HG02571 (cell line): ENCODE measurements around the gene B4GAT1.

Source experiments
- ATAC-seq: cut with Tn5 transposase; IDR thresholded peaks from one replicate; pipeline ENCODE4 v1.9.1; 2021; ENCODE audit warnings: mild to moderate bottlenecking, moderate library complexity; ENCODE audit not compliant: unreplicated experiment

B4GAT1 gene

GRCh38 chr11:66338276-66339161, 8.9 kb downstream of the B4GAT1 start:
- no peak for ATAC-seq

GRCh38 chr11:66337103-66337899, 10.1 kb downstream of the B4GAT1 start:
- ATAC-seq, result no peak

- ATAC-seq, result peak; percentile 55
Measured at GRCh38 chr11:66336234-66337102, 11.0 kb downstream of the B4GAT1 start, which contains the start of gene RIN1. TSS of gene RIN1 (minus strand) at chr11:66336434. CDS start at chr11:66336402, 32 bp downstream.

- ATAC-seq, result no peak
Measured at GRCh38 chr11:66335531-66336233, 11.7 kb downstream of the B4GAT1 start.

- no peak for ATAC-seq
Measured at GRCh38 chr11:66334605-66335442, 12.6 kb downstream of the B4GAT1 start.

GRCh38 chr11:66333896-66334604, 13.4 kb downstream of the B4GAT1 start:
- no peak for ATAC-seq

GRCh38 chr11:66333220-66333877, 14.1 kb downstream of the B4GAT1 start:
- no peak for ATAC-seq

GRCh38 chr11:66332371-66333219, 14.8 kb downstream of the B4GAT1 start:
- no peak for ATAC-seq

GRCh38 chr11:66331542-66332370, 15.7 kb downstream of the B4GAT1 start:
- no peak for ATAC-seq

- no peak for ATAC-seq
Measured at GRCh38 chr11:66330931-66331330, 16.5 kb downstream of the B4GAT1 start.

GRCh38 chr11:66329165-66329673, 18.2 kb downstream of the B4GAT1 start:
- no peak for ATAC-seq

- no peak for ATAC-seq
Measured at GRCh38 chr11:66328302-66329144, 18.9 kb downstream of the B4GAT1 start.

GRCh38 chr11:66328031-66328301, 19.5 kb downstream of the B4GAT1 start:
- no peak for ATAC-seq

- ATAC-seq, result no peak
Measured at GRCh38 chr11:66327171-66328030, 20.0 kb downstream of the B4GAT1 start.
